ENCODE data around the gene RFESD.

RFESD gene

GRCh38 chr5:95646569-95647431, at the start of gene RFESD:
TSS of gene RFESD (plus strand) at chr5:95646777. CDS start at chr5:95652272, 5,495 bp downstream.
- peak; percentile 81 for DNase-seq (ENCODE audit: low spot score)

- no peak for DNase-seq (ENCODE audit: low spot score)
These were observed 47.3 kb upstream of the RFESD start for GRCh38 chr5:95599252-95599651.

GRCh38 chr5:95600557-95600956, 46.0 kb upstream of the RFESD start:
- DNase-seq (ENCODE audit: low spot score): no peak

- no peak for DNase-seq (ENCODE audit: low spot score)
These were observed 40.8 kb upstream of the RFESD start for GRCh38 chr5:95605786-95606185.

GRCh38 chr5:95606419-95606818, 40.2 kb upstream of the RFESD start:
- DNase-seq (ENCODE audit: low spot score): no peak

- no peak for DNase-seq (ENCODE audit: low spot score)
These were observed 36.9 kb upstream of the RFESD start for GRCh38 chr5:95609711-95610110.

- no peak for DNase-seq (ENCODE audit: low spot score)
These were observed 36.0 kb upstream of the RFESD start for GRCh38 chr5:95610546-95610945.

- no peak for DNase-seq (ENCODE audit: low spot score)
These were observed 35.2 kb upstream of the RFESD start for GRCh38 chr5:95611396-95611795.

GRCh38 chr5:95613514-95613913, 33.1 kb upstream of the RFESD start:
- DNase-seq (ENCODE audit: low spot score): no peak

- no peak for DNase-seq (ENCODE audit: low spot score)
These were observed 31.5 kb upstream of the RFESD start for GRCh38 chr5:95615164-95615467.

- no peak for DNase-seq (ENCODE audit: low spot score)
These were observed 29.5 kb upstream of the RFESD start for GRCh38 chr5:95617057-95617456.

- DNase-seq (ENCODE audit: low spot score): no peak
These were observed 27.5 kb upstream of the RFESD start for GRCh38 chr5:95619096-95619495.

- no peak for DNase-seq (ENCODE audit: low spot score)
These were observed 27.0 kb upstream of the RFESD start for GRCh38 chr5:95619514-95620029.

GRCh38 chr5:95620030-95620869, 26.3 kb upstream of the RFESD start, which contains the start of gene GPR150:
TSS of gene GPR150 (plus strand) at chr5:95620087. CDS start at chr5:95620276, 189 bp downstream.
- DNase-seq (ENCODE audit: low spot score): peak; percentile 50

GRCh38 chr5:95620870-95621838, 25.4 kb upstream of the RFESD start:
- peak; percentile 41 for DNase-seq (ENCODE audit: low spot score)

- no peak for DNase-seq (ENCODE audit: low spot score)
These were observed 24.5 kb upstream of the RFESD start for GRCh38 chr5:95621839-95622629.

GRCh38 chr5:95623706-95624105, 22.9 kb upstream of the RFESD start:
- no peak for DNase-seq (ENCODE audit: low spot score)

- DNase-seq (ENCODE audit: low spot score): no peak
These were observed 22.2 kb upstream of the RFESD start for GRCh38 chr5:95624368-95624767.

GRCh38 chr5:95626701-95627100, 19.9 kb upstream of the RFESD start:
- DNase-seq (ENCODE audit: low spot score): no peak

- DNase-seq (ENCODE audit: low spot score): no peak
These were observed 18.4 kb upstream of the RFESD start for GRCh38 chr5:95627971-95628810.

All from HuH-7 (cell line).